H1 (cell line): ENCODE data around the gene FOXC1.

Experiments
- FOSL1 ChIP-seq: IDR thresholded peaks from 2 replicates; pipeline ENCODE4 v1.6.1; 2011; ENCODE audit warnings: mild to moderate bottlenecking, low read depth, low read length, moderate library complexity; ENCODE audit not compliant: insufficient read depth
- TF ChIP-seq, protein P1 (sequence below), 3 experiments: IDR thresholded peaks; 1 replicate in 2 of 3; 2 replicates in 1 of 3; pipeline versions ENCODE4 v1.5.1 to v1.6.1; 2011; ENCODE audit warnings: low read length in 3 of 3, mild to moderate bottlenecking in 3 of 3, inconsistent platforms in 2 of 3, low read depth in 1 of 3, moderate library complexity in 1 of 3; ENCODE audit not compliant: insufficient read depth in 1 of 3; ENCODE audit errors: control extremely low read depth in 1 of 3
- TF ChIP-seq, protein P2 (sequence below): IDR thresholded peaks from 2 replicates; pipeline ENCODE4 v1.6.1; 2012; ENCODE audit warnings: inconsistent platforms

GRCh38 chr6:1586861-1587450 lies 22.8 kb upstream of the FOXC1 start:
- TF ChIP-seq, protein P1, sequence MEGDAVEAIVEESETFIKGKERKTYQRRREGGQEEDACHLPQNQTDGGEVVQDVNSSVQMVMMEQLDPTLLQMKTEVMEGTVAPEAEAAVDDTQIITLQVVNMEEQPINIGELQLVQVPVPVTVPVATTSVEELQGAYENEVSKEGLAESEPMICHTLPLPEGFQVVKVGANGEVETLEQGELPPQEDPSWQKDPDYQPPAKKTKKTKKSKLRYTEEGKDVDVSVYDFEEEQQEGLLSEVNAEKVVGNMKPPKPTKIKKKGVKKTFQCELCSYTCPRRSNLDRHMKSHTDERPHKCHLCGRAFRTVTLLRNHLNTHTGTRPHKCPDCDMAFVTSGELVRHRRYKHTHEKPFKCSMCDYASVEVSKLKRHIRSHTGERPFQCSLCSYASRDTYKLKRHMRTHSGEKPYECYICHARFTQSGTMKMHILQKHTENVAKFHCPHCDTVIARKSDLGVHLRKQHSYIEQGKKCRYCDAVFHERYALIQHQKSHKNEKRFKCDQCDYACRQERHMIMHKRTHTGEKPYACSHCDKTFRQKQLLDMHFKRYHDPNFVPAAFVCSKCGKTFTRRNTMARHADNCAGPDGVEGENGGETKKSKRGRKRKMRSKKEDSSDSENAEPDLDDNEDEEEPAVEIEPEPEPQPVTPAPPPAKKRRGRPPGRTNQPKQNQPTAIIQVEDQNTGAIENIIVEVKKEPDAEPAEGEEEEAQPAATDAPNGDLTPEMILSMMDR (IDR thresholded peaks at IDR 0.05; ENCODE audit: control extremely low read depth in 1 of 3, insufficient read depth in 1 of 3, low read depth in 1 of 3, low read length in 3 of 3), result no peak
- no peak for TF ChIP-seq FOSL1
- TF ChIP-seq, protein P2, sequence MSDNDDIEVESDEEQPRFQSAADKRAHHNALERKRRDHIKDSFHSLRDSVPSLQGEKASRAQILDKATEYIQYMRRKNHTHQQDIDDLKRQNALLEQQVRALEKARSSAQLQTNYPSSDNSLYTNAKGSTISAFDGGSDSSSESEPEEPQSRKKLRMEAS, result no peak
